Lower leg skin (tissue), 3 donors: Measurements from ENCODE around the gene UBE2E2.

ENCODE experiments used
- CTCF ChIP-seq, 3 donors: fragments of 450-650 bp; IDR thresholded peaks; one replicate each; pipeline ENCODE4 v1.5.1; 2016; ENCODE audit warnings: antibody characterized with exemption in 3 of 3, mild to moderate bottlenecking in 3 of 3, moderate library complexity in 2 of 3
- POLR2A ChIP-seq, 2 donors: fragments of 450-650 bp; IDR thresholded peaks; one replicate each; pipeline ENCODE4 v1.6.1; 2016 to 2017; ENCODE audit warnings: antibody characterized with exemption in 2 of 2, mild to moderate bottlenecking in 1 of 2, moderate library complexity in 1 of 2

GRCh38 chr3:23276913-23277658 lies 74.0 kb downstream of the UBE2E2 start:
- TF ChIP-seq CTCF (IDR thresholded peaks at IDR 0.05) (no peak), POLR2A (IDR thresholded peaks at IDR 0.05) (no peak)
